GM18951 (cell line): ENCODE results near the gene MIEN1.

Source experiments
- POLR2A ChIP-seq: IDR thresholded peaks from 4 replicates; pipeline ENCODE4 v1.6.1; 2011; ENCODE audit warnings: mild to moderate bottlenecking; ENCODE audit not compliant: insufficient read length, insufficient read depth; ENCODE audit errors: extremely low read depth
- in situ Hi-C: fragments of 300-500 bp; cut with MboI; formaldehyde crosslinking; loops from one replicate; pipeline ENCODE4 v1.12.0; 2022; ENCODE audit warnings: low sequenced_read_pairs, mixed read lengths, inconsistent platforms; ENCODE audit not compliant: unreplicated experiment

The MIEN1 gene

DNA sequence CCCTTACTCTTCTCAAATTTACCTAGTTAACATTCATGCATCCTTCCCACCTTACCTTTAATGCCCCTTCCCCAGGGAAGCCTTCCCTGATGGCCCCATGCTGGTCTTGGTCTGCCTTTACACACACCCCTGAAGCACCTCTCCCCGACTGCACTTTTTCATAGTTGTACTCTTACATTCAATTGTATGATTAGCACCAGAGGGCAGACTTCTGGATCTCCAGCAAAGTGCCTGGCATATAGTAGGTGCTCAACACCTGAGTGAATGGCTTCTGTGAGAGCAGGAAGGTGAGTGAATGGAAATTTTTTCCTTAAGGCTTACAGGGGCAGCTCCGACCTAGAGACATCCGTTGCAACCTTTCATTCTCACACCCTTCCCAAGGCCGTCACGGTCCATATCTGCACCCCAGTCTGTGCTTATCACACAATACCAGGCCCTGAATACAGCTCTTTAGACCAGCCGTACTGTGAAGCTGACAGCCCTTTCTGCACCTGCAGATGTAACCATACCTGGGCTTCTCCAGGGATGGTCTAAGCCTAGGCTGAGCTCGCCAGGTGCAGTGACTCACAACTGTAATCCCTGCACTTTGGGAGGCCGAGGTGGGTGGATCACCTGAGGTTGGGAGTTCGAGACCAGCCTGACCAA is 46.9 kb downstream of the MIEN1 start:
- no peak for TF ChIP-seq POLR2A
- in situ Hi-C loops, result no loop called here

DNA sequence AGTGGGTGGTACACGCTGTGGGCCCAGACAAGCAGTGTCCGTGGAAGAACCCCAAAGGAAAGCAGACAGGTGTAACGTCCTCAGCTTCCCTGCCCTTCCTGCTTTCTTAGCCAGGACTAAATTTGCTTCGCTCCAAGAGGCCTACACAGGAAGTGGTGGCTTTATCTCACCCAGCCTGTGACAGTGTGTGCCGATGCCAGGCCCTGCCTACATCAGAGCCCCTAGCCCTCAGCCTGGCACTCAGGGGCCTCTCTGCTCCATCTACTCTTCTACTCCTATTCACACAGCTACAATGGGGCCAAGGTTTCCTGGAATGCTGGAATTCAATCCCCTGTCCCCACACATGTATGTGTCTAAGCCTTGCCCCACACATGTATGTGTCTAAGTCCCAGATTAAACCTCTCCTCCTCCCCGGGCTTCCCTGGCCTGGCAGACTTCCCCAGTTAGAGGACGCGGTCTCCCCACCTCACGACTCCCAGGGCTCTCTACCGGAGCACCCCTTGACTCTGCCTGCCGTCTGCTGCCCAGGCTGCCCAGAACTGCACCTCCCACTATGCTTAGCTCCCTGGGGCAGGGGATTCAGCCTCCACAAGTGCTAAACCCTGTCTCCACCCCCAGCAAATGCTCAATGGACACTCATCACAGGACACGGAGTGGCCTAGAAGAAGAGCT is 50.7 kb downstream of the MIEN1 start:
- in situ Hi-C loops, result no loop called here

More for the DNA sequence above, 50.7 kb downstream of the MIEN1 start:
- TF ChIP-seq POLR2A, result no peak
